NCI-H1694 treated with DMSO at 0.1 percent for 48 hours (cell line): ENCODE data around the gene ZSCAN18.

Experiments used
- DNase-seq: peaks from one replicate; lab custom pipeline; 2025; lab: John Stamatoyannopoulos, UW

ZSCAN18 gene

DNA sequence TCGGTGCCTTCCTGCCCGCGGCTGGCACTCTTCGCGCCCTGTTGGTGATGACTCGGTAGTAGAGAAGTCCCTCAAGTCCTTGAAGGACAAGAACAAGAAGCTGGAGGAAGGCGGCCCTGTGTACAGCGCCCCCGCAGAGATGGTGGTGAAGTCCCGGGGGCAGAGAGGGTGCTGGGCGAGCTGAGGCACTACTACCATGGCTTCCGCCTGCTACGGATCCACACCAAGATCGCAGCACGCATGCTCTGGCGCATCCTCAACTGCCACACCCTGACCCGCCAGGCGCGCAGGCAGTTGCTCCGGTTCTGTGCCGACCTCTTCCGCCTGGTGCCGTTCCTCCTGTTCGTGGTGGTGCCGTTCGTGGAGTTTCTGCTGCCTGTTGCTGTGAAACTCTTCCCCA is 53.1 kb downstream of the ZSCAN18 start:
- no peak for DNase-seq

DNA sequence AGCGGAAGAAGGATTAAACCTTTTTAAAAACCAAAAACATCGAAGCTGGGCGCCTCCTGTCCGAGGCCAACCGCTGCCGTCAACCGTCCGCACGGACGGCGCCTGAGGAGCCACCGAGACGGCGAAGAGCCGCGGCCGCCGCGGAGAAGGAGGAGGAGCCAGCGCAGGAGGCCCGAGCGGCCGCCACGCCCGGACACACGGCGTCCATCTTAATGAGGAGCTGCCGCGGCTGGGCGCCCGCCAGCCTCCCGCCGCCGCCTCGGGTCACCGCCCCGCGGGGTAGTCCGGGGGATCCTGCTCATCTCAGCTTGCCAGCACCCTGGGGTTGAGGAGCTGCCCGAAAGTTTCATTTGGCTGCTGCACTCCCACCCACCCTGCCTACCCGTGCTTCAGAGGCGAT is 53.6 kb downstream of the ZSCAN18 start:
- no peak for DNase-seq

DNA sequence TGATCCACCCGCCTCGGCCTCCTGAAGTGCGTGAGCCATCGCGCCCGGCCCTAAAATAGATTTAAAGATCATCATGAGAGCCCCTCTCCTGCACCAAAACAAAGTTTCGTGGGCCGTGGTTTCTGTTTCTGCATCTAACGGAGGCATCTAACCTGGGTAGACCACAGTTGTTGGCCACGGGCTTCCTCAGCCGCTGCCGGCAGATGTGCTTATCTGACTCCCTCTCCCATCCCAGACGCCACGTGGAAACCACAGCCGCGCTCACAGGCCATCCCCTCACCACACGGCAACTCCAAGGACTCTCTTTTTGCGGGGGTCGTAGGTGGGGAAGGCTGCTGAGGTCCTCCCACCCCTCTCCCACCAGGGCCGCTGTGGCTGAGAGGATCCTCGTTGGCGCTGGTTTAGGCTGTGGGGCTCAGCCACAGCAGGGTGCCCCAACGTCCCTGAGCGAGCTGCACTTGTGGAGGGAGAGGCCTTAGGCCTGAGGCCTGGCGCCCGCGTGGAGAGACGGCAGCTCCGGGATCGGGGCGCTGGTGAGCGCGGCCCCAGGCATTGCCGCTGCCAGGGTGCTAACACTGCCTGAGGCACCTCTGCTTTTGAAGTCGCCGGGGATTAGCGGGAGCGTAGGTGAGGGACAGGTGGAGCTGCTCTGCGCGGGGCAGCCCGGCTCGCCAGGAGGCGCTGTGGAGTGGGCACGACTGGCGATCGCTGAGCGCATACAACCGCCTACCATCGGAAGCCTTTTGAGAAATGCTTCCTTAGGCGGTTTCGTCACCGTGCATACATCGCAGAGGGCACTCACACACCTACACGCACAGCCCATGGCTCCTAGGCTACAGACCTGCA is 55.3 kb downstream of the ZSCAN18 start:
- DNase-seq = no peak

- no peak for DNase-seq
Observed at GRCh38 chr19:58040751-58041525, 57.1 kb downstream of the ZSCAN18 start.

DNA sequence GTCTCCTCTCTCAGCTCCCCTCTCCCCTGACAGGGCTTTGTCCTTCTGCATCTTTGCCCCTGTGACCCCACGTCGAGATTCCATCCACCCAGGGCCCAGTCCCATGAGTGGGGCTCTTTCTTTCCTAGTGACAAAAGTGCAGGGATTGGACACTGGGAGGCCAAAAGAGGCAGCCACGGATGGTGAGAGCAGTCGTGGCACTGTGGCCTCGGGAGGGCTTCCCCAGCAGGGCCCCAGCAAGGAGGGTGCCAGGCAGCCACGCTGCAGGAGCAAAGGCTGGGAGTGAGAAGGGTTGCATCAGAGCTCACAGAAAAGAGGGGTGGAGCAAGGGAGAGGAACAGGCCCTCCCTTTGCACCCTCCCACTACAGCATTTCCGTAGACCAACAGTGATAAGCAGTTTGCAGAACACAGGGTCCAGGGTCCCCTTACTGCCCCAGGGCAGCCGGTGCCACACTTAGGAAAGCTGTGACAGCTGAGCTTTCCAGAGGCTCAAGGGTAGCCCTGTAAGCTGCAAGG is 59.3 kb downstream of the ZSCAN18 start:
- no peak for DNase-seq

GRCh38 chr19:58037927-58038687 is 59.9 kb downstream of the ZSCAN18 start:
- no peak for DNase-seq

- no peak for DNase-seq
Observed at GRCh38 chr19:58035863-58036262, 62.2 kb downstream of the ZSCAN18 start.

GRCh38 chr19:58034477-58034793 is 63.6 kb downstream of the ZSCAN18 start:
- DNase-seq = no peak
